Esophagus muscularis mucosa (tissue), 3 donors: ENCODE data around the gene COQ9.

Source experiments
- CTCF ChIP-seq, 3 experiments: fragments of 200-600 bp in 2 of 3; fragments of 450-650 bp in 1 of 3; sonication (generic) in 2 of 3; IDR thresholded peaks; one replicate each; pipeline ENCODE4 v1.5.1; 2017 to 2019; ENCODE audit warnings: antibody characterized with exemption in 3 of 3, mild to moderate bottlenecking in 2 of 3, moderate library complexity in 1 of 3
- POLR2AphosphoS5 ChIP-seq, 2 donors: sonication (generic); formaldehyde crosslinking; IDR thresholded peaks; one replicate each; pipeline ENCODE4 v1.6.1; 2017; ENCODE audit warnings: antibody characterized with exemption in 2 of 2

GRCh38 chr16:57452021-57452420 is 4.7 kb downstream of the COQ9 start:
- no peak for TF ChIP-seq CTCF (IDR thresholded peaks at IDR 0.05)
- no peak for TF ChIP-seq POLR2AphosphoS5 (IDR thresholded peaks at IDR 0.05)
